Neutrophil (primary cell): ENCODE measurements around the gene SNCAIP.

Experiments used
- H3K27ac ChIP-seq: fragments of 200-600 bp; sonication (generic); 2 replicates; pipeline ENCODE4 v1.5.1; 2016; ENCODE audit warnings: mild to moderate bottlenecking, moderate library complexity
- H3K27me3 ChIP-seq: fragments of 200-600 bp; sonication (generic); 2 replicates; pipeline ENCODE4 v1.6.0; 2016; ENCODE audit warnings: mild to moderate bottlenecking
- H3K36me3 ChIP-seq: fragments of 200-600 bp; sonication (generic); 2 replicates; pipeline ENCODE4 v1.5.1; 2017
- H3K4me1 ChIP-seq, 2 experiments: fragments of 200-600 bp in 1 of 2; sonication (generic) in 1 of 2; 1 replicate in 1 of 2; 2 replicates in 1 of 2; pipeline versions ENCODE4 v1.5.1 to v1.6.1; 2013 to 2016; ENCODE audit warnings: low read depth in 1 of 2, low read length in 1 of 2, mild to moderate bottlenecking in 1 of 2, moderate library complexity in 1 of 2; ENCODE audit not compliant: control insufficient read depth in 1 of 2, insufficient read depth in 1 of 2
- H3K4me3 ChIP-seq, 2 experiments: fragments of 200-600 bp in 1 of 2; sonication (generic) in 1 of 2; 1 replicate in 1 of 2; 2 replicates in 1 of 2; pipeline ENCODE4 v1.5.1; 2013 to 2016; ENCODE audit warnings: low read depth in 1 of 2, low read length in 1 of 2, mild to moderate bottlenecking in 1 of 2, moderate library complexity in 1 of 2
- H3K9me3 ChIP-seq: fragments of 200-600 bp; sonication (generic); 2 replicates; pipeline ENCODE4 v1.5.1; 2016
- TF ChIP-seq, protein P1 (sequence below): fragments of 200-600 bp; sonication (generic); IDR thresholded peaks from 2 replicates; pipeline ENCODE4 v1.5.1; 2016; ENCODE audit warnings: antibody characterized with exemption

SNCAIP gene

DNA sequence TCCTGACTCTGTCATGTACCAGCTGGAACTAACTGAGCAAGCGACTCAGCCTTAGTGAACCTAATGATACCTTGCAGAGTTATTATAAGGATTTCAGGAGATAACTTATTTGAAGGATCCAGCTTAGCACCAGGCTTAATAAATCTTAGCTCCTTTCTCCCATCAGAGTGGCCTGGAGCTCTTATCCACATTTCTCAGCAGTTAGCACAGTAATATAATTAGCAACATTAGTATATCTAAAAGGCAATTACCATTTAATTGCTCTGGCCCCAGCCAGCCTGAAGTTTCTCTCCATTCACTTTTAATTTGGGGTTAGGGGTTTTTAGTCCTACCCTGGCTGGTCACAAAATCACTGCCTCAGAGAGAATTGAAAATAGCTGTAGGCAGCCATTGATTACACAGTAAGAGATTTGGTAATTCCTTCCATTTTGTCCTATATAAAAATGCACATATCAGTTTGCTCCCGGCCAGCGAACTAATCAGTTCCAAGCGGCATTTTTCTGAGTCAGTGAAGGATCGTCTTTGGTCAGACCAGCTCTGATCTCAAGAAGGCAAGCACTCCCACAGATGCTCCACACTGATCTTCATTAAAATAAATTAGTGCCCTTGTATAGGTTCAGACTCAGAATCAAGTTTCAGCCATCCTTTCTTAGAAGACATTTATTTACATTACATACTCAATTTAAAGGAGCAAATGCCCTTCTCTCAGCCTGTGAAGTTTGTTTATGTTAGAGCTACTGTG lies 56.6 kb downstream of the SNCAIP start:
- TF ChIP-seq, protein P1, sequence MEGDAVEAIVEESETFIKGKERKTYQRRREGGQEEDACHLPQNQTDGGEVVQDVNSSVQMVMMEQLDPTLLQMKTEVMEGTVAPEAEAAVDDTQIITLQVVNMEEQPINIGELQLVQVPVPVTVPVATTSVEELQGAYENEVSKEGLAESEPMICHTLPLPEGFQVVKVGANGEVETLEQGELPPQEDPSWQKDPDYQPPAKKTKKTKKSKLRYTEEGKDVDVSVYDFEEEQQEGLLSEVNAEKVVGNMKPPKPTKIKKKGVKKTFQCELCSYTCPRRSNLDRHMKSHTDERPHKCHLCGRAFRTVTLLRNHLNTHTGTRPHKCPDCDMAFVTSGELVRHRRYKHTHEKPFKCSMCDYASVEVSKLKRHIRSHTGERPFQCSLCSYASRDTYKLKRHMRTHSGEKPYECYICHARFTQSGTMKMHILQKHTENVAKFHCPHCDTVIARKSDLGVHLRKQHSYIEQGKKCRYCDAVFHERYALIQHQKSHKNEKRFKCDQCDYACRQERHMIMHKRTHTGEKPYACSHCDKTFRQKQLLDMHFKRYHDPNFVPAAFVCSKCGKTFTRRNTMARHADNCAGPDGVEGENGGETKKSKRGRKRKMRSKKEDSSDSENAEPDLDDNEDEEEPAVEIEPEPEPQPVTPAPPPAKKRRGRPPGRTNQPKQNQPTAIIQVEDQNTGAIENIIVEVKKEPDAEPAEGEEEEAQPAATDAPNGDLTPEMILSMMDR, result no peak
- H3K9me3 ChIP-seq, result no peaks in the 10 kb centered on the region
- H3K27ac ChIP-seq, result no peak overlapping the region
- no peaks in the 10 kb centered on the region for H3K27me3 ChIP-seq
- no peak overlapping the region for H3K4me3 ChIP-seq
- H3K36me3 ChIP-seq, result no peaks in the 10 kb centered on the region
- H3K4me1 ChIP-seq, result no peaks in the 10 kb centered on the region

DNA sequence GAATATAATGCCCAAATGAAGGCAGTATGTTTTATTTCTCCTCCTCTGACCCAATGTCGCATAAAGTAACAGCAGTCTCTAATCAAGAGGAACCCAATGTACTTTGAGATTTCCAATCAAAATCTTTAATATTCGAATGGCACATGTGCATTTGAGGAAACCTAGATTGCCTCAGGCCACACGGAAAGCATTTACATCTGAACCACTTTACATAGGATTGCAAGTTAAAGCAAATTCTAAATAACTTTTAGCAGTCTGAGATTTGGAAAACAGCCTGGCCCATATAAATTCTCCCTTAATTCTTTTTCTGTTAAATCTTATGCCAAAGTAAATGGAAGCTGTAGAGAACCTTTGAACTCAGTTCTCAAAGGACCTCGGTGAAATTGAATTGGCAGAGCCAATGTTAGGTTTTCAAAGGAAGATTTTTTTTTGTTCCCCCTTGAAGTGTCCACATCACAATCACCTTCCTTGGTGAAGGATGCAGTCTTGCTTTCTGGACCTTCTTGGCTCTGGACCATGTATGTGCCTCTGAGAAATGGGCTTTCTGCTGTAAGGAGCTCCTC lies 57.3 kb downstream of the SNCAIP start:
- Histone ChIP-seq H3K36me3 (no peaks in the 10 kb centered on the region), H3K27me3 (no peaks in the 10 kb centered on the region), H3K27ac (no peak overlapping the region), H3K4me1 (no peaks in the 10 kb centered on the region), H3K9me3 (no peaks in the 10 kb centered on the region), H3K4me3 (no peak overlapping the region)
- TF ChIP-seq, protein P1, result no peak

DNA sequence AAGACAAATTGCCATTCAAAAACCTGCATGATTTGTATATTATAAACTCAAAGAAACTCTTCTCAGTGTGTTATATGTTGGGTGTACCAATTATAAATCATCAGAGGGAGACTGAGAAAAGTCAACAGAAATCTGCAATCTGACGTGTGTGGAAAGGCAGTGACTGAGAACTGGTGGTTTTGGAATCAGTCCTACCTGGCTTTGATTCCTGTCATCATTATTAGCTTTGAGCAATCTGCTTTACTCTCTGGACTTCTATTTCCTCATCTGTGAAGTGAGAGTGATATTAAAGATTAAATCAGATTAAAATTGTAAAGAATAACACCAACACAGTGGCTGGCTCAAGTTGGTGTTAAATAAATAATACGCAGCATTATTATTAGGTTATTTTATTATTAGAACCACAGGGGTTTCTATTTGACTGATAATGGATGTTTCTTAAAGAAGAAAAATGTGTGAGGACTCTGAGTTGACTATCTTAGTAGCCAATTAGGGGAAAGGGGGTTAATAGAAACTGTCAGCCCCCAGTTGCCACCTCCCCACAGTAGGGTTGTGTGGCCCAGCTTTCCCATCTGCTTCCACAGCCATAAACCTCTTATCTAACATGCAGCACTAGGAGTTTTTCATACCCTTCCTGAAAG lies 59.6 kb downstream of the SNCAIP start:
- Histone ChIP-seq H3K4me3 (no peak overlapping the region), H3K27me3 (no peaks in the 10 kb centered on the region), H3K36me3 (no peaks in the 10 kb centered on the region), H3K4me1 (peaks cover 0 to under 1% of the 10 kb centered on the region in 2 experiments), H3K27ac (no peak overlapping the region), H3K9me3 (no peaks in the 10 kb centered on the region)
- TF ChIP-seq, protein P1, result no peak

DNA sequence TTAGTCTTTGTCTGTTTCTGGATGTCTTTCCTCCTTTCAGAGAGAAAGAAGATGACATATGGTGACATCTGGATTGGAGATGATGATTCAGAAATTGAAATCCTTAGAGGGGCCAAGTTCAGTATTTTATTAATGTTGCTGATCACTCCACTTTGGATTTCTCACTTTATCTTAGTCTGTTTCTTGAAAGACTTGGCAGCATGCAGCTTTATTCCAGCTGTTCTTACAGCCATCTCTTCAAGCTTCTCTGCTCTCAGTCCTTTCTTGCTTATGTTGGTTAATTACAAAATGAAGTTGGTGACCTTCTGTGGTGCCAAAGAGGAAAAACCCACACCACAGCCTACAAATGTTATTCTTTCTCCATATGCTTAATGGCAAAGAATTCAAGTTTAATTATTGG lies 62.1 kb downstream of the SNCAIP start:
- H3K27ac ChIP-seq, result no peak overlapping the region
- H3K27me3 ChIP-seq, result no peaks in the 10 kb centered on the region
- TF ChIP-seq, protein P1, result no peak
- H3K36me3 ChIP-seq, result no peaks in the 10 kb centered on the region
- no peaks in the 10 kb centered on the region for H3K9me3 ChIP-seq
- H3K4me1 ChIP-seq, result peaks cover 0 to 7% of the 10 kb centered on the region in 2 experiments
- no peak overlapping the region for H3K4me3 ChIP-seq

DNA sequence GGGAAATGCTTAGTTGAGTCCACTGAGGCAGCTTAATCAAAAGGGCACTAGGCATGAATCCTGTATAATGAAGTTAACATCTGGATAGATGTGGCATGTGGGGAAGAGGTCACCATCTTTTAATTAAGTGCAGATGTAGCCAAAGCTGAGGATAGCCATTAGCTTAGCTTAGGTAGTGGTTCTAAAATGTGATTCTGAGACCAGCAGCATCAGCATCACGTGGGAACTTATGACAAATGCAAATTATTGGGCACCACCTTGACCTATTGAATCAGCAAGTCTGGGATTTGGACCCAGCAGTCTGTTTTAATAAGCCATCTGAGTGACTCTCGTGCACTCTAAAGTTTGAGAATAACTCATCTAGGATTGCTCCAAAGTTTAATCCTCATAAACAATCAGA lies 63.8 kb downstream of the SNCAIP start:
- no peak overlapping the region for H3K4me3 ChIP-seq
- H3K27me3 ChIP-seq, result no peaks in the 10 kb centered on the region
- TF ChIP-seq, protein P1, result no peak
- no peak overlapping the region for H3K27ac ChIP-seq
- H3K4me1 ChIP-seq, result peaks cover 0 to 7% of the 10 kb centered on the region in 2 experiments
- no peaks in the 10 kb centered on the region for H3K9me3 ChIP-seq
- no peaks in the 10 kb centered on the region for H3K36me3 ChIP-seq
